NCI-H82 treated with DMSO at 0.1 percent for 48 hours (cell line): Measurements from ENCODE around the gene NBPF20.
"Not testable (repeated sequence)": the region's sequence is repeated elsewhere in the genome, so short reads cannot be mapped to it uniquely, and the experiment has no call there.

Experiments
- DNase-seq: peaks from one replicate; lab custom pipeline; 2025; ENCODE audit not compliant: unreplicated experiment; lab: John Stamatoyannopoulos, UW

NBPF20 gene

DNA sequence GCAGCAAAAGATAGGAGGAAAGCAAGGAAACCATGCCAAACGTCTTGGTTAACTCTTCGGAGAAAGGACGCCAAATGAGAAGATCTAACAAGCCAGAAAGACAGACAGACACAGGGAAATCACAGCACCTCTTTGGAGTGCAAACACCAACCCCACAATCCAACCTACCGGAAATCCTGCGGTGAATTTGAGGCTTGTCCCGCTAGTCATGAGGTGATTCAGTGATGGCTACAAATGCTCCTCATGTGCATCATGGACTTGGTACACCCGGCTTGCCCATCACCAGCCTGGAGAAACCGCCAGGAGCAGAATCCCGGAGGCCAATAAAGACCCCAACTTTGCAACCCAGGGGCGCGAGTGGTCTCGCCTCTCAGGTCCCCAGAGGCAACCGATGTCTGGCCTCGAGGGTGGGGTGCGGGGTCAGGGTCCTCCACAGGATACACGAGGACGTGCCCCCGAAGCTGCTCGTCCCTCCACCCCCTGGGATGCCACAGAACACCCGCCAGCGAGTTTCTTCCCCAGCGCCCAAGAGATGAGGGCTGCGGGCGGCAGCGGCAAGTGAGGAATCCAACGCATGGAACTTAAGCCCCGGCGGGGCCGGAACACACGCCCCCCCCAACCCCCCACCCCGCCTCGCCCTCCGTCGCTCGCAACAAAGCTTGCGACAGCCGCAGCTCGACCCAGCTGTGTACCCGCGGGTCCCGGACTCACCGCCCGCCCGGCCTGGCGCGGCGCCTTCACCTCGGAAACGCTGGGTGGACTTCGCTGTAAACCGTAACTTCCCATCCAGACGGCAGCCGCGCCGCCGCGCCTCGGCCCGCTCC is 579 bp downstream of the NBPF20 start:
- DNase-seq, result not testable (repeated sequence)

DNA sequence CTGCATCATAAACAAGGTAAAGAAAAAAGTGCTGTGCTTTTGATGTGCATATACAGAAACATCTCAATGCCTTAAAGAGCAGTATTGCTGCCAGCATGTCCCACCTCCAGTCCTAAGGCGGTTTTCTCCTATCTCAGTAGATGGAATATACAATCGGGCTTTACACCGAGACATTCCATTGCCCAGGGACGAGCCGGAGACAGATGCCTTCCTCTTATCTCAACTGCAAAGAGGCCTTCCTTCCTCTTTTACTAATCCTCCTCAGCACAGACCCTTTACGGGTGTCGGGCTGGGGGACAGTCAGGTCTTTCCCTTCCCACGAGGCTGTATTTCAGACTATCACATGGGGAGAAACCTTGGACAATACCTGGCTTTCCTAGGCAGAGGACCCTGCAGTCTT is 10.3 kb downstream of the NBPF20 start:
- not testable (repeated sequence) for DNase-seq

DNA sequence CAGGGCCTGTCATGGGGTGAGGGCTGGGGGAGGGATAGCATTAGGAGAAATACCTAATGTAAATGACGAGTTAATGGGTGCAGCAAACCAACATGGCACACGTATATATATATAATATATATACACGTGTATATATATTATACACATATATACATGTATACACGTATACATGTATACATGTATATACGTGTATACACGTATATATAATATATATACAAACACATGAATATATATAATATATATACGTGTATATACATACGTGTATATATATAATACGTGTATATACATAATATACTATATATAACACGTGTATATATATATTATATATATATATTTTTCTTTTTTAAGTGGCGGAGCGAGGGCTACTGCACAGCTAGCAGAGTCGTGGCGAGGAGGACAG is 18.1 kb downstream of the NBPF20 start:
- not testable (repeated sequence) for DNase-seq

DNA sequence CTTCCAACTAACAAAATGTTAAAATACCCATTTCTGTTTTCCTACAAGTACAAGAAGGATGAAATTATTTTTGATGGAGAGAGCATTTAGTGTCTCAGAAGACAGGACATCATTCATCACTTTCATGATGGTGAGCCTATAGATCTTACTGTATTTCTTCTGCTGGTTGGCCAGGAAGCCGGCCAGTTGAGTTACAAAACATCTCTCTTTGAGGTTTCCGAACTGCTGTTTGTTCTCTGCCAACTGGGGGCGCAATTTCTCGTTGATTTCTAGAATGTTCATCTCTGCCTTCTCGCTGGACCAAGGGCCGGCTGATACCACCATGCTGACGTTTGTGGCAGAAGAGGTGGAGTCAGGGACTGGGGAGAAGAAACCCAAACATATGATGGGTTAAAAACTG is 20.5 kb downstream of the NBPF20 start:
- not testable (repeated sequence) for DNase-seq

DNA sequence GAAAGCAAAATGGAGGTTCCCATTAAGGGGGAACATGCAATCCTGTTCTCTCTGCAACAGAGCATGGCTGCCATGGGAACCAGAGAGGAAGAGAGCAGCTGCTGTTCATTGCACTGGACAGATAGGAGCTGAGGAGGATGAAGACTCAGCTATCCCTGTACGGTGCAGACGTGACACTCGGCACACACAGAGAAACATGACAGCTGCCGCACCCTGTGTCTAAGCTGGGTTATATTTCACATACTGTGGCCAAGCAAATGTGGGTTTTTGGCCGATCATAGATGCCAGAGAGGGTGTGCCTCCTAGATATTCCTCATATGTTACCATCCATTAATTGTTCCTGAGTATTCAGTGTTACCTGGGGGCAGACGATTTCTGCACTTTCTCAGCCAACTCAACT is 24.7 kb downstream of the NBPF20 start:
- not testable (repeated sequence) for DNase-seq
